HG03280 (cell line): ENCODE measurements around the gene KIF5B.
"Not testable (repeated sequence)": the region's sequence is repeated elsewhere in the genome, so short reads cannot be mapped to it uniquely, and the experiment has no call there.

Experiments
- ATAC-seq: cut with Tn5 transposase; IDR thresholded peaks from one replicate; pipeline ENCODE4 v1.9.1; 2021; ENCODE audit warnings: mild to moderate bottlenecking, moderate library complexity; ENCODE audit not compliant: unreplicated experiment

Gene KIF5B

GRCh38 chr10:32056136-32057035 lies at the start of gene KIF5B:
TSS of gene KIF5B (minus strand) at chr10:32056425. CDS start at chr10:32055973, 452 bp downstream.
- peak; percentile 85 for ATAC-seq

- no peak for ATAC-seq
Observed at GRCh38 chr10:32105782-32106382, 49.7 kb upstream of the KIF5B start.

- no peak for ATAC-seq
Observed at GRCh38 chr10:32104622-32105509, 48.6 kb upstream of the KIF5B start.

GRCh38 chr10:32104181-32104580 lies 48.0 kb upstream of the KIF5B start:
- no peak for ATAC-seq

- ATAC-seq = no peak
Observed at GRCh38 chr10:32103721-32104120, 47.5 kb upstream of the KIF5B start.

- not testable (repeated sequence) for ATAC-seq
Observed at GRCh38 chr10:32098566-32099259, 42.5 kb upstream of the KIF5B start.

- no peak for ATAC-seq
Observed at GRCh38 chr10:32095116-32095733, 39.0 kb upstream of the KIF5B start.

GRCh38 chr10:32093650-32094049 lies 37.4 kb upstream of the KIF5B start:
- ATAC-seq = no peak

GRCh38 chr10:32091046-32091445 lies 34.8 kb upstream of the KIF5B start:
- ATAC-seq = no peak

- ATAC-seq = no peak
Observed at GRCh38 chr10:32084185-32084851, 28.1 kb upstream of the KIF5B start.

- no peak for ATAC-seq
Observed at GRCh38 chr10:32077896-32078485, 21.8 kb upstream of the KIF5B start.

- no peak for ATAC-seq
Observed at GRCh38 chr10:32073659-32074058, 17.4 kb upstream of the KIF5B start.

GRCh38 chr10:32073128-32073527 lies 16.9 kb upstream of the KIF5B start:
- no peak for ATAC-seq

- no peak for ATAC-seq
Observed at GRCh38 chr10:32072025-32072800, 16.0 kb upstream of the KIF5B start.

GRCh38 chr10:32070645-32071044 lies 14.4 kb upstream of the KIF5B start:
- no peak for ATAC-seq

GRCh38 chr10:32068569-32068968 lies 12.3 kb upstream of the KIF5B start:
- ATAC-seq = no peak

GRCh38 chr10:32067931-32068330 lies 11.7 kb upstream of the KIF5B start:
- not testable (repeated sequence) for ATAC-seq

- no peak for ATAC-seq
Observed at GRCh38 chr10:32065856-32066255, 9.6 kb upstream of the KIF5B start.

- no peak for ATAC-seq
Observed at GRCh38 chr10:32061440-32061839, 5.2 kb upstream of the KIF5B start.
